Measurements from ENCODE around the gene ANKRD11. TPM values are rescaled to one million over a fixed set of nuclear protein-coding genes. Genes with fewer than 3 reads are reported as not detected.

Gene ANKRD11
- total RNA-seq, 1 donor from 2014 or later: 133 TPM

DNA sequence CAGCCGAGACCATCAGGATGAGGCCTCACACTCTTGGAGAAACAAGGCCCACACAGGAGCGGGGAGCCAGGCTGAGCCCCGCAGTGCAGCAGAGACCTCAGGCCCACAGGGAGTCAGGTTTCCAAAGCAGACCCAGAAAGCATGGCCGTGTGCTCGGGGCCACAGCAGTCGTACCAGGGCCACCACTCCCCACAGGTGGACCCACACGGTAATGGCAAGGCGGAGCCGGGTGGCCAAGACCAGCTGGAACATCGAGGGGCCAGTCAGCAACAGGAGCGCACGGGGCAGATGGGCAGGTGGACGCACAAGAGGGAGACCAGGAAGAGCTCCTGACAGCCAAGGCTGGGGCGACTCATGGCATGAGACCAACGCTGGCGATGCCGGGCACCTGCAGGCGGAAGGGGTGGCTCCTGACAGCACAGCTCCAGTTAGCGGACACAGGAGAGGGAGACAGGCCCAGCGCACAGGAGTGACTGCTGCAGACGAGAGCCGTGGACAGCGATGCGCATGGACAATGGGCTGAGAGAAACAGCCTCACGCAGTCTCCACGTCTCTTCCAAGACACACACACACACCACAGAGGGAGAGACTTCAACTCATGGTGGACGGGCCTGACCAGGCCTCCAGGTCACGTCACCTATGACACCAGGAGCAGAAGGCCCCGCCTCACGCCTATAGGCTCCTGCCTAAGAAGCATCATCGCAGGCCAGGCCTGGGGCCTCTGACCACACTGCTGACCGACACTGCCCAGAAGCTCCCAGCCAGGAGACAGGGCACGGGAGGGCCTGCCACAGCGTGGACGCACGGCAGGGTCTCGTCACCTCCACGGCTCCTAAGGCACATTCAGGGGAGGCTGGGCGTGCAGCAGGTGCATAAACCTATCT lies 214.3 kb downstream of the ANKRD11 start:
- DNase-seq (ENCODE audit: low read depth): no peak
- H3K4me3 ChIP-seq (ENCODE audit: low read depth, low read length): no peak overlapping the region
- TF ChIP-seq CTCF (IDR thresholded peaks at IDR 0.05; ENCODE audit: insufficient read depth, low read length, poor library complexity, severe bottlenecking): no peak
- H3K27me3 ChIP-seq (ENCODE audit: control insufficient read depth, insufficient read depth, low read length): no peaks in the 10 kb centered on the region
- H3K36me3 ChIP-seq (ENCODE audit: control insufficient read depth, insufficient read depth, low read length): no peaks in the 10 kb centered on the region

DNA sequence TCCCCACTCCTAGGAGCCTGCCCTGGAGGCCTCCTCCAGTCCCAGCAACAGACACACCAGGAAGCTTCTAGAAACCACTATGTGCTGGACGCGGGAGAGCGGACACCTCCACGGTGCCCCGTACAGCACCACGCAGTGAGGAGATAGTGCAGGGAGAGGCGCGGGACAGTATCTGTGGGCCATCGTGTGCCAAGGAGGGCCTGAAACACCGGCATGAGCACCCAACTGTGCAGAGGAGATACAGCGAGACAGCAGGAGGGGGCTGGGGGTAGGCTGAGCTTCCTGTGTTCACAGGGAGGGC lies 215.1 kb downstream of the ANKRD11 start:
- no peak overlapping the region for H3K4me3 ChIP-seq (ENCODE audit: low read depth, low read length)
- no peak for DNase-seq (ENCODE audit: low read depth)
- H3K27me3 ChIP-seq (ENCODE audit: control insufficient read depth, insufficient read depth, low read length): no peaks in the 10 kb centered on the region
- no peak for TF ChIP-seq CTCF (IDR thresholded peaks at IDR 0.05; ENCODE audit: insufficient read depth, low read length, poor library complexity, severe bottlenecking)
- no peaks in the 10 kb centered on the region for H3K36me3 ChIP-seq (ENCODE audit: control insufficient read depth, insufficient read depth, low read length)

DNA sequence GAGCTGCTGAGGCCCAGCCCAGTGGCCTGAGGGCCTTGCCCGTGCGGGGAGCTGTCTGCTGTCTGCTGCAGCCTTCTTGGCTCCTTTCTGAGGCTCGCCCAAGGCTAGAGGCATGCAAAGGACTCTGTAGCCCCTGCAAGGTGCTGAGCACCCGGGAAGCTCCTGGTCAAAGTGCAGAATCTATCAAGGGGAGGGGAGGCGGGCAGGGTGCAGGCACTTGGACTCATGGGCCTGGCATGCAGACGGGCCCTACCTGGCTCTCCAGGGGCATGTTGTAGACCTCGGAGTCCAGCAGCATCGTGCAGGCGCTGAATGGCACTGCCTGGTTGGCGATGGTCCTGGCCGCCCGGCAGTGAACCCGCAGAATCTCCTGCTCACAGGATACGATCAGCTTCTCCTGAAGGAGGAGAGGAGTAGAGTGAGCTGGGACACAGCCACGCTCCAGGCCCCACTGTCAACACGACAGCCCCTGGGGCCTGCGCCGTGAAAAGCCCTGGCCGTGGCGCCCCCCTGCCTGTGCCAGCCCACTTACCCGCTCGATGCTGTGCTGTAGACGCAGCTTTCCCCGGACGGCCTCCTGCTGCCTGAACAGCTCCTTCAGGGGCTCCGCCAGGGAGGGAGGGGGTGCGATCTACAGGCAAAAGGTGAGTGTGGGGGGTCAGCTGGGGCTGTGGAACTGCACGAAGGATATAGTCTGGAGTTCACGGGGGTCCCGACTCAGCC lies 215.6 kb downstream of the ANKRD11 start:
- TF ChIP-seq CTCF (IDR thresholded peaks at IDR 0.05; ENCODE audit: insufficient read depth, low read length, poor library complexity, severe bottlenecking): no peak
- H3K36me3 ChIP-seq (ENCODE audit: control insufficient read depth, insufficient read depth, low read length): peaks cover 2% of the 10 kb centered on the region

DNA sequence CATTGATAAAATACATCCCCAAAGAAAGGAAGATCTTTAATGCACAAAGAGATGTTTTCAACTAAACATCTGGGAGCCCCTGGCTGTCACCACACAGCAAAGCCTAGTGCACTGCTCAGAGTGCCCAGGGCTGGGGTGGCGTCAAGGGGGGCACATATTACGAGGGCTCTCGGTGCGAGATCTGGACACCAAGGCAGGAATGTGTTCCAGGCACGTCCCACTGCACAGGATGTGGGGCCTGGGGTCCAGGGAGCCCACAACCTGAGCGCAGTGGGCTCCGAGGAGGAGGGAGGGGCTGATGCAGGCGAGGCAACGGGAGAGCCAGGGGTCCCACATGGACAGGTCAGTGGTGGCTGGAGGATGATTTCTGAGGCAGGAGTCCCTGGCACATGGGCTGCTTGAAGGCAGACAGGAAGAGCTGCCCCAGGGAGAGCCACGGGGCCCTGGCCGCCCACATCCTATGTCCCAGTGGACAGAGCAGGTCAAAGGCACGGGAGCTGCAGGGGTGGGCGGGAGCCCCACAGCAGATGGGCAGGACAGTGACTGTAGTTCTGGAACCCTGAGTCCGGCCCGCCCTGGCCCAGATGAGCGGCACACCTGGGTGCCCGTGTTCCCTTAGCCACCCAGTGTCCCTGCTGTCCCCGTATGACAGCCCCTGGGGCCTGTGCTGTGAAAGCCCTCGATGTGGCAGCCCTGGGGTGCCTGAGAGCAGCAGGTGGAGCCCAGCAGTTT lies 216.5 kb downstream of the ANKRD11 start:
- H3K4me3 ChIP-seq (ENCODE audit: low read depth, low read length): no peak overlapping the region
- DNase-seq (ENCODE audit: low read depth): no peak
- H3K27me3 ChIP-seq (ENCODE audit: control insufficient read depth, insufficient read depth, low read length): no peaks in the 10 kb centered on the region
- TF ChIP-seq CTCF (IDR thresholded peaks at IDR 0.05; ENCODE audit: insufficient read depth, low read length, poor library complexity, severe bottlenecking): no peak
- H3K36me3 ChIP-seq (ENCODE audit: control insufficient read depth, insufficient read depth, low read length): peaks cover 2% of the 10 kb centered on the region

More for the DNA sequence above, 215.6 kb downstream of the ANKRD11 start:
- no peak overlapping the region for H3K4me3 ChIP-seq (ENCODE audit: low read depth, low read length)
- no peak for DNase-seq (ENCODE audit: low read depth)
- no peaks in the 10 kb centered on the region for H3K27me3 ChIP-seq (ENCODE audit: control insufficient read depth, insufficient read depth, low read length)

DNA sequence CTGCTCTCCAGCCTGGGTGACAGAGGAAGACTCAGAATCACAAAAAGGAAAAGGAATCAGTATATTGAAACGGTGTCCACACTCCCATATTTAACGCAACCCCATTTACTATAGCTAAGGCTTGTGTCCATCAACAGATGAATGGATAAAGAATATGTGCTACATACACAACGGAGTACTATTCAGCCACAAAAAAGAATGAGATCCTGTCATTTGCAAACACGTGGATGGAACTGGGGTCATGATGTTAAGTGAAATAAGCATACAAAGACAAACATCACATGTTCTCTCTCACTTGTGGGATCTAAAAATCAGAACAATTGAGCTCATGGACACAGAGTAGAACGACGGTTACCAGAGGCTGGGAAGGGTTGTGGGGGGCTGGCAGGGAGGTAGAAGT lies 217.7 kb downstream of the ANKRD11 start:
- no peak for DNase-seq (ENCODE audit: low read depth)

More for the DNA sequence above, 217.7 kb downstream of the ANKRD11 start:
- Histone ChIP-seq H3K27me3 (ENCODE audit: control insufficient read depth, insufficient read depth, low read length) (no peaks in the 10 kb centered on the region), H3K36me3 (ENCODE audit: control insufficient read depth, insufficient read depth, low read length) (peaks cover 2% of the 10 kb centered on the region), H3K4me3 (ENCODE audit: low read depth, low read length) (no peak overlapping the region)
- TF ChIP-seq CTCF (IDR thresholded peaks at IDR 0.05; ENCODE audit: insufficient read depth, low read length, poor library complexity, severe bottlenecking): no peak

Measured in kidney epithelial cell (primary cell).